Upper lobe of left lung (tissue), 6 donors: ENCODE measurements around the gene USPL1. TPM values are rescaled to one million over a fixed set of nuclear protein-coding genes. Genes with fewer than 3 reads are reported as not detected.
A peak's percentile ranks its signal among the peaks of the same experiment; 100 is the strongest.

Experiments
- ATAC-seq, 2 donors: fragments of 200-7000 bp; cut with Tn5 transposase; one replicate each; pipeline ENCODE4 v1.9.1; 2022; ENCODE audit warnings: mild to moderate bottlenecking in 2 of 2, moderate library complexity in 2 of 2; ENCODE audit not compliant: low FRiP score in 2 of 2
- DNase-seq, 2 donors: peaks; one replicate each; pipeline ENCODE4 v3.0.0-alpha.2; 2019 to 2020
- H3K27ac ChIP-seq, 4 donors: fragments of 200-600 bp; sonication (generic); one replicate each; pipeline ENCODE4 v1.5.1; 2016 to 2019
- H3K27me3 ChIP-seq, 4 donors: fragments of 200-600 bp; sonication (generic); one replicate each; pipeline ENCODE4 v1.5.1; 2017 to 2019
- H3K36me3 ChIP-seq, 4 donors: fragments of 200-600 bp; sonication (generic); one replicate each; pipeline ENCODE4 v1.5.1; 2016 to 2019
- H3K4me1 ChIP-seq, 4 donors: fragments of 200-600 bp; sonication (generic); one replicate each; pipeline ENCODE4 v1.5.1; 2018 to 2019
- H3K4me3 ChIP-seq, 4 donors: fragments of 200-600 bp; sonication (generic); one replicate each; pipeline ENCODE4 v1.5.1; 2017 to 2019; ENCODE audit warnings: mild to moderate bottlenecking in 2 of 4, moderate library complexity in 1 of 4
- H3K9me3 ChIP-seq, 4 donors: fragments of 200-600 bp; sonication (generic); one replicate each; pipeline ENCODE4 v1.5.1; 2018 to 2019
- CTCF ChIP-seq, 6 experiments: fragments of 450-650 bp in 4 of 6; fragments of 200-600 bp in 2 of 6; sonication (generic) in 2 of 6; IDR thresholded peaks; one replicate each; pipeline ENCODE4 v1.5.1; 2016 to 2019; ENCODE audit warnings: antibody characterized with exemption in 6 of 6
- EP300 ChIP-seq, 4 donors: sonication (generic); formaldehyde crosslinking; IDR thresholded peaks; one replicate each; pipeline ENCODE4 v1.5.1; 2017; ENCODE audit warnings: antibody characterized with exemption in 4 of 4, control low read depth in 2 of 4
- POLR2A ChIP-seq, 4 donors: fragments of 450-650 bp; IDR thresholded peaks; one replicate each; pipeline ENCODE4 v1.5.1; 2016 to 2017; ENCODE audit warnings: antibody characterized with exemption in 4 of 4, mild to moderate bottlenecking in 2 of 4
- POLR2AphosphoS5 ChIP-seq, 2 donors: sonication (generic); formaldehyde crosslinking; IDR thresholded peaks; one replicate each; pipeline ENCODE4 v1.5.1; 2017; ENCODE audit warnings: antibody characterized with exemption in 2 of 2
- WGBS, 2 donors: methylation state at CpG; one replicate each; pipeline ENCODE4 v1.1.5; 2017 to 2018; 5-methylcytosine and 5-hydroxymethylcytosine counted together
- total RNA-seq, 6 donors: library from RNA; depleted of rRNA in 4 of 6; stranded (reverse); fragments of >200 nt in 4 of 6; gene quantifications; one replicate each; pipeline versions ENCODE4 v1.1.0 to v1.2.1, GENCODE V29; 2016 to 2021
- donor health status: DM: no; HTN: no; CAD: no; lungs with moderate emphysema.
- donor health status: DM: no; HTN: yes; CAD: no; lungs with severe emphysema.

The USPL1 gene
- total RNA-seq, 6 donors from 2014 or later = 10.8 to 25.1 (median 16.2) TPM

DNA sequence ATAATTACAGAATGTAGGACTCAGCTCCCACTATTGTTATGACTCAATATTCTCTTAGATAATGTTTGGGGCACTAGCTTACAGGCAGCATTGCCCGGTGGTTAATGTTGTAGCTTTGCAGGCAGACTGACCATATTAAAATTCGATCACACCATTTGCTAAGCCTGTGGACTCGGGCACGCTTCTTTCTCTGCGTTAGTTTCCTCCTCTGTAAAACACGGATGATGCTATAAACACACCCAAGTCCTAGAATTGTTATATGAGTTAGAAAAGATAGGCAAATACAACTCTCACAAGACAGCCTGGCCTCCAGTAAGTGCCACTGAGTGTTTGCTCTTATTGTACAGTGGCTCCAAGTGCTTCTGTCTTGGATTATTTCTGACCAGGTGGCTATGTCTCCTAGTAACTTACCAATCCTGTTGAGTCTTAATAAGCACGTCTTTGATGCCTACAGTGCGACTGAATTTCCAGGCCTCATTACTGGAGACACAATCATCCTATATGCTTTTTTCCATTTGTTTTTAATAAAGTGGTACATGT lies 67.7 kb downstream of the USPL1 start:
- WGBS, 2 donors = 56 to 63% methylated on average over 8 of the region's 8 CpGs
- H3K36me3 ChIP-seq = no peaks in the 10 kb centered on the region
- H3K9me3 ChIP-seq = no peaks in the 10 kb centered on the region
- DNase-seq (peak in 1 of 2 donors; percentile 55), ATAC-seq (peak in 1 of 2 donors; percentile 75)
- no peak overlapping the region for H3K4me3 ChIP-seq
- no peak for TF ChIP-seq POLR2A (IDR thresholded peaks at IDR 0.05)
- no peak for TF ChIP-seq POLR2AphosphoS5 (IDR thresholded peaks at IDR 0.05)
- no peak for TF ChIP-seq EP300 (IDR thresholded peaks at IDR 0.05)
- TF ChIP-seq CTCF (IDR thresholded peaks at IDR 0.05) = no peak
- H3K27ac ChIP-seq = no peak overlapping the region
- no peaks in the 10 kb centered on the region for H3K27me3 ChIP-seq
- H3K4me1 ChIP-seq = peaks cover 15 to 22% (median 20%) of the 10 kb centered on the region in 4 donors

- Histone ChIP-seq H3K4me1 (peaks cover 18 to 27% (median 26%) of the 10 kb centered on the region in 4 donors), H3K9me3 (no peaks in the 10 kb centered on the region), H3K36me3 (no peaks in the 10 kb centered on the region), H3K4me3 (no peak overlapping the region), H3K27me3 (no peaks in the 10 kb centered on the region), H3K27ac (no peak overlapping the region)
- TF ChIP-seq EP300 (IDR thresholded peaks at IDR 0.05) (no peak), POLR2AphosphoS5 (IDR thresholded peaks at IDR 0.05) (no peak), CTCF (IDR thresholded peaks at IDR 0.05) (no peak), POLR2A (IDR thresholded peaks at IDR 0.05) (no peak)
- DNase-seq (no peak), ATAC-seq (no peak)
- 77 to 82% methylated on average over 2 of the region's 2 CpGs for WGBS, 2 donors
These were observed 68.3 kb downstream of the USPL1 start for GRCh38 chr13:30685987-30686386.

- no peak for TF ChIP-seq CTCF (IDR thresholded peaks at IDR 0.05)
- TF ChIP-seq POLR2A (IDR thresholded peaks at IDR 0.05) = no peak
- TF ChIP-seq POLR2AphosphoS5 (IDR thresholded peaks at IDR 0.05) = no peak
- no peak for TF ChIP-seq EP300 (IDR thresholded peaks at IDR 0.05)
- no peak for ATAC-seq
- H3K9me3 ChIP-seq = no peaks in the 10 kb centered on the region
- 83 to 87% methylated on average over 3 of the region's 3 CpGs for WGBS, 2 donors
- H3K36me3 ChIP-seq = no peaks in the 10 kb centered on the region
- DNase-seq = no peak
- H3K4me1 ChIP-seq = peaks cover 8 to 18% (median 13%) of the 10 kb centered on the region in 4 donors
- no peak overlapping the region for H3K27ac ChIP-seq
- no peaks in the 10 kb centered on the region for H3K27me3 ChIP-seq
- H3K4me3 ChIP-seq = no peak overlapping the region
These were observed 69.9 kb downstream of the USPL1 start for GRCh38 chr13:30687601-30688000.

GRCh38 chr13:30689752-30690151 lies 72.0 kb downstream of the USPL1 start:
- peak overlapping the region in 2 of 4 donors; percentile 39 to 46 for H3K4me3 ChIP-seq
- no peak for TF ChIP-seq POLR2AphosphoS5 (IDR thresholded peaks at IDR 0.05)
- no peak for TF ChIP-seq POLR2A (IDR thresholded peaks at IDR 0.05)
- TF ChIP-seq CTCF (IDR thresholded peaks at IDR 0.05) = no peak
- no peak for TF ChIP-seq EP300 (IDR thresholded peaks at IDR 0.05)

More at GRCh38 chr13:30689752-30690151, 72.0 kb downstream of the USPL1 start:
- Histone ChIP-seq H3K9me3 (no peaks in the 10 kb centered on the region), H3K27me3 (no peaks in the 10 kb centered on the region), H3K36me3 (no peaks in the 10 kb centered on the region), H3K4me1 (peaks cover 8 to 17% (median 13%) of the 10 kb centered on the region in 4 donors), H3K27ac (peak overlapping the region; percentile 63 to 86 (median 78))
- no peak for ATAC-seq
- DNase-seq = no peak
- 88 to 97% methylated on average over 14 of the region's 14 CpGs for WGBS, 2 donors
